Body of pancreas (tissue), 4 donors: Measurements from ENCODE around the gene DBF4.
"Not testable (repeated sequence)": the region's sequence is repeated elsewhere in the genome, so short reads cannot be mapped to it uniquely, and the experiment has no call there.

Experiments used
- POLR2A ChIP-seq, 3 donors: fragments of 450-650 bp; IDR thresholded peaks; one replicate each; pipeline ENCODE4 v1.6.1; 2016; ENCODE audit warnings: antibody characterized with exemption in 3 of 3, mild to moderate bottlenecking in 2 of 3
- TF ChIP-seq, protein P1 (sequence below), 7 experiments: fragments of 450-650 bp in 4 of 7; fragments of 200-600 bp in 3 of 7; sonication (generic) in 3 of 7; IDR thresholded peaks; one replicate each; pipeline ENCODE4 v1.5.1; 2016 to 2019; ENCODE audit warnings: antibody characterized with exemption in 7 of 7

- TF ChIP-seq, protein P1, sequence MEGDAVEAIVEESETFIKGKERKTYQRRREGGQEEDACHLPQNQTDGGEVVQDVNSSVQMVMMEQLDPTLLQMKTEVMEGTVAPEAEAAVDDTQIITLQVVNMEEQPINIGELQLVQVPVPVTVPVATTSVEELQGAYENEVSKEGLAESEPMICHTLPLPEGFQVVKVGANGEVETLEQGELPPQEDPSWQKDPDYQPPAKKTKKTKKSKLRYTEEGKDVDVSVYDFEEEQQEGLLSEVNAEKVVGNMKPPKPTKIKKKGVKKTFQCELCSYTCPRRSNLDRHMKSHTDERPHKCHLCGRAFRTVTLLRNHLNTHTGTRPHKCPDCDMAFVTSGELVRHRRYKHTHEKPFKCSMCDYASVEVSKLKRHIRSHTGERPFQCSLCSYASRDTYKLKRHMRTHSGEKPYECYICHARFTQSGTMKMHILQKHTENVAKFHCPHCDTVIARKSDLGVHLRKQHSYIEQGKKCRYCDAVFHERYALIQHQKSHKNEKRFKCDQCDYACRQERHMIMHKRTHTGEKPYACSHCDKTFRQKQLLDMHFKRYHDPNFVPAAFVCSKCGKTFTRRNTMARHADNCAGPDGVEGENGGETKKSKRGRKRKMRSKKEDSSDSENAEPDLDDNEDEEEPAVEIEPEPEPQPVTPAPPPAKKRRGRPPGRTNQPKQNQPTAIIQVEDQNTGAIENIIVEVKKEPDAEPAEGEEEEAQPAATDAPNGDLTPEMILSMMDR (IDR thresholded peaks at IDR 0.05): not testable (repeated sequence)
- not testable (repeated sequence) for TF ChIP-seq POLR2A (IDR thresholded peaks at IDR 0.05)
These were observed 32.5 kb downstream of the DBF4 start for GRCh38 chr7:87908814-87909213.
